Measurements from ENCODE around the gene TLCD3B. TPM values are rescaled to one million over a fixed set of nuclear protein-coding genes. Genes with fewer than 3 reads are reported as not detected.

Gene TLCD3B
- total and polyA plus RNA-seq, 4 donors: 0.05 to 0.65 TPM; not detected in 2

GRCh38 chr16:30023586-30023985 lies 7.5 kb downstream of the TLCD3B start:
- H3K27ac ChIP-seq (ENCODE audit: low read depth in 1 of 2, low read length in 2 of 2): no peak overlapping the region
- H3K36me3 ChIP-seq (ENCODE audit: control insufficient read depth in 4 of 4, insufficient read depth in 3 of 4, low read depth in 1 of 4, low read length in 3 of 4): no peaks in the 10 kb centered on the region
- 84% methylated on average over 11 of the region's 11 CpGs for WGBS
- DNase-seq (ENCODE audit: low spot score): no peak
- H3K4me1 ChIP-seq (ENCODE audit: control insufficient read depth in 4 of 4, insufficient read depth in 4 of 4, low read length in 3 of 4): peaks cover 2 to 8% (median 4%) of the 10 kb centered on the region in 4 donors
- no peak overlapping the region for H3K4me3 ChIP-seq (ENCODE audit: low read depth in 1 of 3, low read length in 3 of 3)
- H3K27me3 ChIP-seq (ENCODE audit: control insufficient read depth in 4 of 4, insufficient read depth in 4 of 4, low read length in 3 of 4): no peaks in the 10 kb centered on the region
- H3K9me3 ChIP-seq (ENCODE audit: control insufficient read depth in 4 of 4, low read length in 3 of 4): no peaks in the 10 kb centered on the region
- no peak for TF ChIP-seq SP1 (IDR thresholded peaks at IDR 0.05)
- TF ChIP-seq RAD21 (IDR thresholded peaks at IDR 0.05): no peak
- TF ChIP-seq REST (IDR thresholded peaks at IDR 0.05): no peak
- no peak for TF ChIP-seq FOXA2 (IDR thresholded peaks at IDR 0.05)
- TF ChIP-seq GABPA (IDR thresholded peaks at IDR 0.05 in 1 of 2, conservative IDR thresholded peaks at IDR 0.05 in 1 of 2): no peak
- TF ChIP-seq JUND (IDR thresholded peaks at IDR 0.05): no peak
- no peak for TF ChIP-seq TAF1 (conservative IDR thresholded peaks at IDR 0.05)
- TF ChIP-seq, protein P1, sequence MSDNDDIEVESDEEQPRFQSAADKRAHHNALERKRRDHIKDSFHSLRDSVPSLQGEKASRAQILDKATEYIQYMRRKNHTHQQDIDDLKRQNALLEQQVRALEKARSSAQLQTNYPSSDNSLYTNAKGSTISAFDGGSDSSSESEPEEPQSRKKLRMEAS (IDR thresholded peaks at IDR 0.05): no peak
- TF ChIP-seq, protein P2, sequence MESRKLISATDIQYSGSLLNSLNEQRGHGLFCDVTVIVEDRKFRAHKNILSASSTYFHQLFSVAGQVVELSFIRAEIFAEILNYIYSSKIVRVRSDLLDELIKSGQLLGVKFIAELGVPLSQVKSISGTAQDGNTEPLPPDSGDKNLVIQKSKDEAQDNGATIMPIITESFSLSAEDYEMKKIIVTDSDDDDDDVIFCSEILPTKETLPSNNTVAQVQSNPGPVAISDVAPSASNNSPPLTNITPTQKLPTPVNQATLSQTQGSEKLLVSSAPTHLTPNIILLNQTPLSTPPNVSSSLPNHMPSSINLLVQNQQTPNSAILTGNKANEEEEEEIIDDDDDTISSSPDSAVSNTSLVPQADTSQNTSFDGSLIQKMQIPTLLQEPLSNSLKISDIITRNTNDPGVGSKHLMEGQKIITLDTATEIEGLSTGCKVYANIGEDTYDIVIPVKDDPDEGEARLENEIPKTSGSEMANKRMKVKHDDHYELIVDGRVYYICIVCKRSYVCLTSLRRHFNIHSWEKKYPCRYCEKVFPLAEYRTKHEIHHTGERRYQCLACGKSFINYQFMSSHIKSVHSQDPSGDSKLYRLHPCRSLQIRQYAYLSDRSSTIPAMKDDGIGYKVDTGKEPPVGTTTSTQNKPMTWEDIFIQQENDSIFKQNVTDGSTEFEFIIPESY (IDR thresholded peaks at IDR 0.05): no peak
- TF ChIP-seq CTCF (IDR thresholded peaks at IDR 0.05; ENCODE audit: low read depth, low read length, missing input control): no peak
- TF ChIP-seq, protein P3, sequence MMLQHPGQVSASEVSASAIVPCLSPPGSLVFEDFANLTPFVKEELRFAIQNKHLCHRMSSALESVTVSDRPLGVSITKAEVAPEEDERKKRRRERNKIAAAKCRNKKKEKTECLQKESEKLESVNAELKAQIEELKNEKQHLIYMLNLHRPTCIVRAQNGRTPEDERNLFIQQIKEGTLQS (IDR thresholded peaks at IDR 0.05): no peak
- no peak for TF ChIP-seq RXRA (IDR thresholded peaks at IDR 0.05)
- TF ChIP-seq HNF4G (IDR thresholded peaks at IDR 0.05): no peak
- no peak for TF ChIP-seq NR2F2 (IDR thresholded peaks at IDR 0.05)
- TF ChIP-seq EGR1 (IDR thresholded peaks at IDR 0.05; ENCODE audit: low read depth in 2 of 2): no peak
- TF ChIP-seq FOXA1 (IDR thresholded peaks at IDR 0.05): no peak
- no peak for TF ChIP-seq YY1 (IDR thresholded peaks at IDR 0.05)
- no peak for TF ChIP-seq HNF4A (conservative IDR thresholded peaks at IDR 0.05)
- no peak overlapping the region for H3K9ac ChIP-seq (ENCODE audit: low read depth in 1 of 2, low read length in 2 of 2)
